Breast epithelium (tissue), 4 donors: ENCODE results near the gene TOB1. TPM values are rescaled to one million over a fixed set of nuclear protein-coding genes. Genes with fewer than 3 reads are reported as not detected.

ENCODE experiments used
- DNase-seq, 2 donors: peaks; one replicate each; pipeline ENCODE4 v3.0.0-alpha.2; 2019; ENCODE audit warnings: low spot score in 2 of 2
- H3K27ac ChIP-seq, 2 donors: fragments of 200-600 bp; sonication (generic) in 1 of 2; one replicate each; pipeline ENCODE4 v1.5.1; 2016 to 2019; ENCODE audit warnings: mild to moderate bottlenecking in 1 of 2
- H3K27me3 ChIP-seq, 2 donors: fragments of 200-600 bp; sonication (generic) in 1 of 2; one replicate each; pipeline versions ENCODE4 v1.5.1 to v1.6.0; 2017 to 2019; ENCODE audit warnings: control low read depth in 1 of 2, mild to moderate bottlenecking in 1 of 2
- H3K36me3 ChIP-seq: fragments of 200-600 bp; one replicate; pipeline ENCODE4 v1.5.1; 2019
- H3K4me1 ChIP-seq, 2 donors: fragments of 200-600 bp; sonication (generic); one replicate each; pipeline ENCODE4 v1.5.1; 2016 to 2019; ENCODE audit warnings: control low read depth in 1 of 2
- H3K4me3 ChIP-seq, 3 donors: fragments of 200-600 bp; sonication (generic); 1 replicate in 2 of 3; 2 replicates in 1 of 3; pipeline ENCODE4 v1.5.1; 2016 to 2019; ENCODE audit warnings: mild to moderate bottlenecking in 3 of 3, moderate library complexity in 2 of 3
- H3K9me3 ChIP-seq, 2 donors: fragments of 200-600 bp; sonication (generic) in 1 of 2; one replicate each; pipeline ENCODE4 v1.5.1; 2016 to 2019; ENCODE audit warnings: control low read depth in 1 of 2
- CTCF ChIP-seq, 3 donors: fragments of 450-650 bp; IDR thresholded peaks; one replicate each; pipeline ENCODE4 v1.5.1; 2016 to 2017; ENCODE audit warnings: antibody characterized with exemption in 3 of 3, mild to moderate bottlenecking in 3 of 3, moderate library complexity in 3 of 3
- POLR2A ChIP-seq: fragments of 450-650 bp; IDR thresholded peaks from one replicate; pipeline ENCODE4 v1.6.1; 2016; ENCODE audit warnings: antibody characterized with exemption, mild to moderate bottlenecking, moderate library complexity
- POLR2AphosphoS5 ChIP-seq, 3 donors: sonication (generic); formaldehyde crosslinking; IDR thresholded peaks; one replicate each; pipeline ENCODE4 v1.6.1; 2017; ENCODE audit warnings: antibody characterized with exemption in 3 of 3
- intact Hi-C: fragments of 100-400 bp; cut with DNase I; formaldehyde crosslinking; loops from one replicate; pipeline ENCODE4 v1.15.1; 2023; ENCODE audit warnings: low total_unique reads
- total RNA-seq, 3 donors: library from RNA; depleted of rRNA; stranded (reverse); fragments of >200 nt; gene quantifications; one replicate each; pipeline ENCODE4 v1.1.0, GENCODE V29; 2016

The TOB1 gene, protein sequence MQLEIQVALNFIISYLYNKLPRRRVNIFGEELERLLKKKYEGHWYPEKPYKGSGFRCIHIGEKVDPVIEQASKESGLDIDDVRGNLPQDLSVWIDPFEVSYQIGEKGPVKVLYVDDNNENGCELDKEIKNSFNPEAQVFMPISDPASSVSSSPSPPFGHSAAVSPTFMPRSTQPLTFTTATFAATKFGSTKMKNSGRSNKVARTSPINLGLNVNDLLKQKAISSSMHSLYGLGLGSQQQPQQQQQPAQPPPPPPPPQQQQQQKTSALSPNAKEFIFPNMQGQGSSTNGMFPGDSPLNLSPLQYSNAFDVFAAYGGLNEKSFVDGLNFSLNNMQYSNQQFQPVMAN
- 100 to 1,000 TPM in 1 of 3 donors, 10 to 100 TPM in 2; 12.6 to 145 (median 54.1) TPM for total RNA-seq

DNA sequence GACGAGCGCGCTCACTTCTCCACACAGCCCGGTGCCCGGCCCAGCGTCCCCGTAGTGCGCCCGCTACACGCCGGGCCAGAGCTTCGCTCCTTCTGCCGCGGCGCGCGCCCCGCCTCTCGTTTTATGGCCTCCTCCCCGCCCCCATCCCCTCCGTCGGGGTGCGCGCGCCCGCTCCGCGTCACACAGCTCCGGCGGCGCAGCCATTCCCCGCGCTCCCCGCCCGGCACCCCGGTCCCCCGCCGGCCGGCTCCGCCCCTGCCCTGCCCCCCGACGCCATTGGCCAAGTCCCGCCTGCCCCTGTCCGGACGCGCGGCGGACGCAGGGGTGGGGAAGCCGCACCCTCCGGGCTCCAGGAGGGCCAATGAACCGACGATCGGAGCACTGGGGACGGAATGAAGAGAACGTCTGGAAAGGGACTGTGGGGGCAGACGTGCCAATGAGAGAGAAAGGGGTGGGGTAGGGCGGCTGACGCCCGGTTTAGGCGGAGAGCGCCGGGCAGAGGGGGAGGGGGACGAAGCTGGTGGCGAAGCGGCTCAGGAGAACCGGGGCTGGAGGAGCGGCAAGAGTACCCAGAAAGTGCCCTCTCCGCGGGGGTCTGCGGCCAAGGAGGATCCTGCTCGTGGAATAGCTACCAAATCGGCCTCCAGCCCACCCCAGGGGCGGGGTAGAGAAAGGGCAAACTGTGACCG, at the start of gene TOB1:
Gene TOB1, minus strand, starts transcription at position 94 of the 689 bp plus-strand sequence. CDS start 2,337 bp downstream, outside the sequence.
- no peaks in the 10 kb centered on the region for H3K4me1 ChIP-seq
- H3K36me3 ChIP-seq = no peaks in the 10 kb centered on the region
- peak; percentile 96 for TF ChIP-seq POLR2A
- no peak for TF ChIP-seq CTCF (IDR thresholded peaks at IDR 0.05)
- TF ChIP-seq POLR2AphosphoS5 (IDR thresholded peaks at IDR 0.05) = peak; percentile 99 to 100 (median 99)
- intact Hi-C loops = loop anchor here (5.0 kb wide), 1 partner anchor 86 kb away; no protein-coding TSS in a partner anchor
- no peaks in the 10 kb centered on the region for H3K27me3 ChIP-seq
- DNase-seq = peak; percentile 98 to 99
- H3K9me3 ChIP-seq = no peaks in the 10 kb centered on the region
- peak within 1 kb of the TSS; percentile 80 to 98 (median 97) for H3K4me3 ChIP-seq
- H3K27ac ChIP-seq = peak within 1 kb of the TSS; percentile 100

- TF ChIP-seq POLR2AphosphoS5 (IDR thresholded peaks at IDR 0.05) = no peak
- no peak for TF ChIP-seq POLR2A
- no peak for TF ChIP-seq CTCF (IDR thresholded peaks at IDR 0.05)
- intact Hi-C loops = no loop called here
- H3K36me3 ChIP-seq = no peaks in the 10 kb centered on the region
- peak overlapping the region; percentile 89 to 95 for H3K27ac ChIP-seq
- no peaks in the 10 kb centered on the region for H3K9me3 ChIP-seq
- DNase-seq = no peak
- no peaks in the 10 kb centered on the region for H3K27me3 ChIP-seq
- no peak overlapping the region for H3K4me3 ChIP-seq
- peaks cover 18 to 47% of the 10 kb centered on the region in 2 donors for H3K4me1 ChIP-seq
These were observed 48.4 kb upstream of the TOB1 start for GRCh38 chr17:50914505-50915063.

DNA sequence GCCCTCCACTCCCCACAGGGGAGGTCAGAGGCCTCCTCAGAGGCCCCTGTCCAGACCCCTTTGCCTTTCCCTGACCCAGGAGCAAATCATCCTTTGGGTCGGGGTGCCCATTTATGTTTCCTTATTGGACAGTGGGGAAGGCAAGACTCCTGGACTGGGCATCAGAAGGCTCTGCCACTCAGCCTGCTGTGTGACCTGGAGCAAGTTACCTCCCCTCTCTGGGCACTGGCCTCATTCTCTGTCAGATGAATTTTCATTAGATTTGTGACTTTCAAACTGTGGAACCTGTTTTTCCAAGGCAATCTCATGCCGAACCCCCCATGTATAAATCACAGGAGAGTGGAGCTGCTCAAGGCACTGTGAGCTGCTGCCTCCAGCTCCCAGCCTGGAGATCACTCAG, 47.0 kb upstream of the TOB1 start:
- intact Hi-C loops = no loop called here
- Histone ChIP-seq H3K9me3 (no peaks in the 10 kb centered on the region), H3K4me3 (no peak overlapping the region), H3K36me3 (no peaks in the 10 kb centered on the region), H3K27me3 (no peaks in the 10 kb centered on the region), H3K27ac (peak overlapping the region in 1 of 2 donors; percentile 42), H3K4me1 (peaks cover 10 to 44% of the 10 kb centered on the region in 2 donors)
- no peak for DNase-seq
- no peak for TF ChIP-seq CTCF (IDR thresholded peaks at IDR 0.05)
- no peak for TF ChIP-seq POLR2AphosphoS5 (IDR thresholded peaks at IDR 0.05)
- no peak for TF ChIP-seq POLR2A

GRCh38 chr17:50911890-50912289, 45.7 kb upstream of the TOB1 start:
- Histone ChIP-seq H3K27ac (peak overlapping the region; percentile 49 to 98), H3K9me3 (no peaks in the 10 kb centered on the region), H3K4me3 (no peak overlapping the region), H3K36me3 (no peaks in the 10 kb centered on the region), H3K4me1 (peaks cover 7 to 33% of the 10 kb centered on the region in 2 donors), H3K27me3 (no peaks in the 10 kb centered on the region)
- TF ChIP-seq POLR2A (no peak), POLR2AphosphoS5 (IDR thresholded peaks at IDR 0.05) (no peak), CTCF (IDR thresholded peaks at IDR 0.05) (no peak)
- no peak for DNase-seq
- intact Hi-C loops = no loop called here
